ENCODE data around the gene TRAF2.

- no peak for TF ChIP-seq SMARCC2 (IDR thresholded peaks at IDR 0.05; ENCODE audit: low read depth)
- TF ChIP-seq TRIM28 (IDR thresholded peaks at IDR 0.05), result no peak
- TF ChIP-seq ZNF766 (CRISPR knock-in tag; conservative IDR thresholded peaks at IDR 0.05), result no peak
- TF ChIP-seq ATF2 (CRISPR knock-in tag; IDR thresholded peaks at IDR 0.05), result no peak
- 0 out of 2 replicates have a peak, but pooled peaks have one; percentile 3 for TF ChIP-seq ZNF644 (tag; IDR thresholded peaks at IDR 0.05; ENCODE audit: low read depth)
- TF ChIP-seq RBFOX2 (IDR thresholded peaks at IDR 0.05; ENCODE audit: low read depth, low read length), result peak; percentile 2; the same call in 1 of the 2 replicates
- TF ChIP-seq ETS1 (conservative IDR thresholded peaks at IDR 0.05; ENCODE audit: control insufficient read depth, low read depth, low read length), result no peak
- TF ChIP-seq CBX8 (IDR thresholded peaks at IDR 0.05; ENCODE audit: borderline replicate concordance, extremely low read depth, low read depth, low read length, poor library complexity, severe bottlenecking), result no peak
- no peak for TF ChIP-seq NR2C2 (CRISPR knock-in tag; IDR thresholded peaks at IDR 0.05)
- no peak for TF ChIP-seq NR2C2 (tag; IDR thresholded peaks at IDR 0.05)
- TF ChIP-seq EZH2 (IDR thresholded peaks at IDR 0.05; ENCODE audit: borderline replicate concordance, low read depth, low read length), result no peak
- no peak for TF ChIP-seq POLR2A (conservative IDR thresholded peaks at IDR 0.05)
- no peak for TF ChIP-seq SNIP1 (IDR thresholded peaks at IDR 0.05; ENCODE audit: low read depth)
- no peak for TF ChIP-seq TCF7 (IDR thresholded peaks at IDR 0.05; ENCODE audit: borderline replicate concordance)
- TF ChIP-seq CEBPG (CRISPR knock-in tag; IDR thresholded peaks at IDR 0.05), result no peak
- TF ChIP-seq CEBPG (tag; conservative IDR thresholded peaks at IDR 0.05 in 1 of 2, IDR thresholded peaks at IDR 0.05 in 1 of 2), result no peak
Observed at GRCh38 chr9:136945333-136946227, 59.3 kb downstream of the TRAF2 start.
